HepG2 (cell line): ENCODE measurements around the gene TMEM81. TPM values are rescaled to one million over a fixed set of nuclear protein-coding genes. Genes with fewer than 3 reads are reported as not detected.

ENCODE experiments used
- CSRNP1 ChIP-seq: sonication (generic); formaldehyde crosslinking; IDR thresholded peaks from 2 replicates; pipeline ENCODE4 v1.8.1; 2023; ENCODE audit warnings: mild to moderate bottlenecking, missing genetic modification reagents
- FOXM1 ChIP-seq: sonication (generic); formaldehyde crosslinking; IDR thresholded peaks from 2 replicates; pipeline ENCODE4 v1.5.0; 2020; ENCODE audit warnings: missing genetic modification reagents
- GPBP1L1 ChIP-seq: sonication (generic); formaldehyde crosslinking; IDR thresholded peaks from 2 replicates; pipeline ENCODE4 v1.5.0; 2020; ENCODE audit warnings: mild to moderate bottlenecking, missing genetic modification reagents
- HMGA1 ChIP-seq: sonication (generic); formaldehyde crosslinking; conservative IDR thresholded peaks from 2 replicates; pipeline ENCODE4 v1.4.0; 2020; ENCODE audit warnings: missing genetic modification reagents
- MAX ChIP-seq: IDR thresholded peaks from 2 replicates; pipeline ENCODE4 v1.6.1; 2012; ENCODE audit warnings: inconsistent platforms
- PHF21A ChIP-seq: sonication (generic); formaldehyde crosslinking; IDR thresholded peaks from 2 replicates; pipeline ENCODE4 v1.5.0; 2020; ENCODE audit warnings: mild to moderate bottlenecking, missing genetic modification reagents
- SP4 ChIP-seq: sonication (generic); formaldehyde crosslinking; IDR thresholded peaks from 2 replicates; pipeline ENCODE4 v1.8.1; 2023; ENCODE audit warnings: mild to moderate bottlenecking, missing genetic modification reagents
- STAG1 ChIP-seq: sonication (generic); formaldehyde crosslinking; IDR thresholded peaks from 2 replicates; pipeline ENCODE4 v1.4.0; 2020; ENCODE audit warnings: missing genetic modification reagents
- ZFY ChIP-seq: sonication (generic); formaldehyde crosslinking; IDR thresholded peaks from 2 replicates; pipeline ENCODE4 v1.4.0; 2020; ENCODE audit warnings: missing genetic modification reagents
- ZNF567 ChIP-seq: sonication (generic); formaldehyde crosslinking; IDR thresholded peaks from 2 replicates; pipeline ENCODE4 v1.8.1; 2023; ENCODE audit warnings: mild to moderate bottlenecking, missing genetic modification reagents, borderline replicate concordance
- ZNF570 ChIP-seq: sonication (generic); formaldehyde crosslinking; IDR thresholded peaks from 2 replicates; pipeline ENCODE4 v1.4.0; 2020; ENCODE audit warnings: mild to moderate bottlenecking, missing genetic modification reagents, borderline replicate concordance
- ZNF652 ChIP-seq: IDR thresholded peaks from 2 replicates; pipeline ENCODE4 v1.6.1; 2016; ENCODE audit warnings: low read depth, borderline replicate concordance
- polyA plus RNA-seq, 8 experiments: library from polyadenylated mRNA; depleted of rRNA in 3 of 8; stranded (reverse) in 7 of 8; unstranded in 1 of 8; fragments of >200 nt; fragmentation: Illumina TruSeq in 4 of 8; extraction: Trizol in 4 of 8; gene quantifications; 2 replicates each; pipeline versions ENCODE4 v1.2.1 to v1.2.3, GENCODE V29; 2011 to 2016; ENCODE audit warnings: low read depth in 4 of 8, missing spikeins in 1 of 8, mixed read lengths in 1 of 8; ENCODE audit not compliant: insufficient read depth in 1 of 8
- total RNA-seq, 5 experiments: library from RNA; depleted of rRNA; stranded (reverse); fragments of >200 nt; fragmentation: Illumina TruSeq; extraction: Trizol; gene quantifications; 2 replicates each; pipeline ENCODE4 v1.2.3, GENCODE V29; 2016; ENCODE audit warnings: low read depth in 1 of 5
- TF ChIP-seq, protein P1 (sequence below): sonication (generic); formaldehyde crosslinking; IDR thresholded peaks from 2 replicates; pipeline ENCODE4 v1.8.0; 2022; ENCODE audit warnings: missing genetic modification reagents, low read depth, mild to moderate bottlenecking, borderline replicate concordance
- TF ChIP-seq, protein P2 (sequence below): sonication (generic); formaldehyde crosslinking; IDR thresholded peaks from 2 replicates; pipeline ENCODE4 v1.4.0; 2020; ENCODE audit warnings: missing genetic modification reagents, mild to moderate bottlenecking, borderline replicate concordance
- TF ChIP-seq, protein P3 (sequence below): sonication (generic); formaldehyde crosslinking; IDR thresholded peaks from 2 replicates; pipeline ENCODE4; 2020; ENCODE audit warnings: missing genetic modification reagents, mild to moderate bottlenecking, borderline replicate concordance
- TF ChIP-seq, protein P4 (sequence below): sonication (generic); formaldehyde crosslinking; IDR thresholded peaks from 2 replicates; pipeline ENCODE4 v1.4.0; 2020; ENCODE audit warnings: missing genetic modification reagents

Gene TMEM81
- total and polyA plus RNA-seq, 2 of the 13 experiments (the other 11 are each of a cell fraction or from before 2014, with no cell fraction given) = 1.1 TPM

GRCh38 chr1:205121660-205122488, 37.6 kb upstream of the TMEM81 start, which contains the start of gene RBBP5 (continued):
- TF ChIP-seq, protein P1, sequence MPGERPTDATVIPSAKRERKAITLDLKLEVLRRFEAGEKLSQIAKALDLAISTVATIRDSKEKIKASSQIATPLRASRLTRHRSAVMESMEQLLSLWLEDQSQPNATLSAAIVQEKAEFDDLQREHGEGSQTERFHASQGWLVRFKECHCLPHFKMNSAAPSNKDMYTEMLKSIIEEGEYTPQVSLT = no peak
- no peak for TF ChIP-seq GPBP1L1 (CRISPR knock-in tag)
- TF ChIP-seq, protein P2, sequence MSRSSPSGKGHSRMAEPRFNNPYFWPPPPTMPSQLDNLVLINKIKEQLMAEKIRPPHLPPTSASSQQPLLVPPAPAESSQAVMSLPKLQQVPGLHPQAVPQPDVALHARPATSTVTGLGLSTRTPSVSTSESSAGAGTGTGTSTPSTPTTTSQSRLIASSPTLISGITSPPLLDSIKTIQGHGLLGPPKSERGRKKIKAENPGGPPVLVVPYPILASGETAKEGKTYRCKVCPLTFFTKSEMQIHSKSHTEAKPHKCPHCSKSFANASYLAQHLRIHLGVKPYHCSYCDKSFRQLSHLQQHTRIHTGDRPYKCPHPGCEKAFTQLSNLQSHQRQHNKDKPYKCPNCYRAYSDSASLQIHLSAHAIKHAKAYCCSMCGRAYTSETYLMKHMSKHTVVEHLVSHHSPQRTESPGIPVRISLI = peak; percentile 24; the same call in 1 of the 2 replicates
- TF ChIP-seq CSRNP1 (CRISPR knock-in tag) = peak; percentile 65; the same call in 1 of the 2 replicates
- TF ChIP-seq ZFY = peak; percentile 57
- peak; percentile 76 for TF ChIP-seq MAX
- no peak for TF ChIP-seq FOXM1 (CRISPR knock-in tag)
- peak; percentile 22; the same call in 1 of the 2 replicates for TF ChIP-seq ZNF652 (CRISPR knock-in tag)
- peak; percentile 71 for TF ChIP-seq SP4 (CRISPR knock-in tag)
- TF ChIP-seq HMGA1 (CRISPR knock-in tag) = no peak
- TF ChIP-seq, protein P3, sequence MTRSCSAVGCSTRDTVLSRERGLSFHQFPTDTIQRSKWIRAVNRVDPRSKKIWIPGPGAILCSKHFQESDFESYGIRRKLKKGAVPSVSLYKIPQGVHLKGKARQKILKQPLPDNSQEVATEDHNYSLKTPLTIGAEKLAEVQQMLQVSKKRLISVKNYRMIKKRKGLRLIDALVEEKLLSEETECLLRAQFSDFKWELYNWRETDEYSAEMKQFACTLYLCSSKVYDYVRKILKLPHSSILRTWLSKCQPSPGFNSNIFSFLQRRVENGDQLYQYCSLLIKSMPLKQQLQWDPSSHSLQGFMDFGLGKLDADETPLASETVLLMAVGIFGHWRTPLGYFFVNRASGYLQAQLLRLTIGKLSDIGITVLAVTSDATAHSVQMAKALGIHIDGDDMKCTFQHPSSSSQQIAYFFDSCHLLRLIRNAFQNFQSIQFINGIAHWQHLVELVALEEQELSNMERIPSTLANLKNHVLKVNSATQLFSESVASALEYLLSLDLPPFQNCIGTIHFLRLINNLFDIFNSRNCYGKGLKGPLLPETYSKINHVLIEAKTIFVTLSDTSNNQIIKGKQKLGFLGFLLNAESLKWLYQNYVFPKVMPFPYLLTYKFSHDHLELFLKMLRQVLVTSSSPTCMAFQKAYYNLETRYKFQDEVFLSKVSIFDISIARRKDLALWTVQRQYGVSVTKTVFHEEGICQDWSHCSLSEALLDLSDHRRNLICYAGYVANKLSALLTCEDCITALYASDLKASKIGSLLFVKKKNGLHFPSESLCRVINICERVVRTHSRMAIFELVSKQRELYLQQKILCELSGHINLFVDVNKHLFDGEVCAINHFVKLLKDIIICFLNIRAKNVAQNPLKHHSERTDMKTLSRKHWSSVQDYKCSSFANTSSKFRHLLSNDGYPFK = peak; percentile 80; the same call in 1 of the 2 replicates
- TF ChIP-seq, protein P4, sequence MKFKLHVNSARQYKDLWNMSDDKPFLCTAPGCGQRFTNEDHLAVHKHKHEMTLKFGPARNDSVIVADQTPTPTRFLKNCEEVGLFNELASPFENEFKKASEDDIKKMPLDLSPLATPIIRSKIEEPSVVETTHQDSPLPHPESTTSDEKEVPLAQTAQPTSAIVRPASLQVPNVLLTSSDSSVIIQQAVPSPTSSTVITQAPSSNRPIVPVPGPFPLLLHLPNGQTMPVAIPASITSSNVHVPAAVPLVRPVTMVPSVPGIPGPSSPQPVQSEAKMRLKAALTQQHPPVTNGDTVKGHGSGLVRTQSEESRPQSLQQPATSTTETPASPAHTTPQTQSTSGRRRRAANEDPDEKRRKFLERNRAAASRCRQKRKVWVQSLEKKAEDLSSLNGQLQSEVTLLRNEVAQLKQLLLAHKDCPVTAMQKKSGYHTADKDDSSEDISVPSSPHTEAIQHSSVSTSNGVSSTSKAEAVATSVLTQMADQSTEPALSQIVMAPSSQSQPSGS (CRISPR knock-in tag) = peak; percentile 91
- no peak for TF ChIP-seq ZNF567 (CRISPR knock-in tag)
- TF ChIP-seq PHF21A (CRISPR knock-in tag) = peak; percentile 94
- TF ChIP-seq ZNF570 (CRISPR knock-in tag) = no peak
- TF ChIP-seq STAG1 (CRISPR knock-in tag) = peak; percentile 48
